GM21528 (cell line): ENCODE measurements around the gene TRA2B.

Experiments
- ATAC-seq: cut with Tn5 transposase; IDR thresholded peaks from one replicate; pipeline ENCODE4 v1.9.1; 2021; ENCODE audit warnings: mild to moderate bottlenecking, moderate library complexity; ENCODE audit not compliant: unreplicated experiment, low FRiP score

Gene TRA2B

GRCh38 chr3:185881926-185882325 lies 55.9 kb downstream of the TRA2B start:
- ATAC-seq: no peak

GRCh38 chr3:185880600-185880999 lies 57.2 kb downstream of the TRA2B start:
- no peak for ATAC-seq

DNA sequence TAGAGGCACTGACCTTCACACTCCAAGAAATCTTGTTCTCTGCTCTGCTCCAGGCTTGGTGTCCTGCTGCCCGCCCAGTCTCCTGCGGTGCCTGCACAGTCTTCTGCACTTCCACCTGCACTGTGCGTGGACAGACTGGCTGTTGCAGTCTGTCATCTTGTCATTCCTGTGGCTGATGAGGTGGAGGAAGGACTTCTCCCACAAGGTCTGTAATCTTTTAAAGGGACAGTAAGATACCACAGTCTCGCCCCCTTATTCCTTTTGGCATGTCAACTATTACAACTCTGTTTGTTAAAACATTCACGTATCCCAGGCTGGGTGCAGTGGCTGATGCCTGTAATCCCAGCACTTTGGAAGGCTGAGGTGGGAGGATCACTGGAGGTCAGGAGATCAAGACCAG lies 58.9 kb downstream of the TRA2B start:
- no peak for ATAC-seq

DNA sequence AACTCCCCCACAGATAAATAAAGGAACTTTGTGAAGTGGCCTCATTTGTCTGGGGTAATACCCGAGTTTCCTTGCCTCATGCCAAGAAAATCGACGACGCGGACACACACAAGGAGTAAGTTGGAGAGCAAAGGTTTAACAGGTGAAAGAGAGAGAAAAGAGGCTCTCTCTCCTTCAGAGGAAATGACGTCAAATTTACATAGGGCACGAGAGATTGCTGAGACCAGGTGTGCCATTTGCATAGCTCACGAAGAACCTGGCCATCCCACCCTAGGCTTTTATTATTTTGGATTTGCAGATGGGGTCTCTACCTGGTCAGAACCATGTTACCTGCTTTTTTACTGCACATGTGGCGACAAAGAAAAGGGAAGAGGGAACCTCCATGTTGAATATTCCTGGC lies 63.7 kb downstream of the TRA2B start:
- ATAC-seq: no peak

DNA sequence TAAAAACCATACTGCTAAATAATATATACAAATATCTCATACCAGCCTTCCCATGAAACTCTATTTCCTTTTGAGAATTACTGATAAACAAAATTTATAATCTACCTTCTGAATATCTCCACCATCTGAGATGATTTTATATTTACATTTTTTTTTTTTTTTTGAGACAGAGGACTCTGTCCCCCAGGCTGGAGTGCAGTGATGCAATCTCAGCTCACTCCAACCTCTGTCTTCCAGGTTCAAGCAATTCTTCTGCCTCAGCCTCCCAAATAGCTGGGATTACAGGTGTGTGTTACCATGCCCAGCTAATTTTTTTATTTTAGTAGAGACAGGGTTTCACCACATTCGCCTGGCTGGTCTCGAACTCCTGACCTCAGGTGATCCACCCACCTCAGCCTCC lies 70.2 kb downstream of the TRA2B start:
- no peak for ATAC-seq

DNA sequence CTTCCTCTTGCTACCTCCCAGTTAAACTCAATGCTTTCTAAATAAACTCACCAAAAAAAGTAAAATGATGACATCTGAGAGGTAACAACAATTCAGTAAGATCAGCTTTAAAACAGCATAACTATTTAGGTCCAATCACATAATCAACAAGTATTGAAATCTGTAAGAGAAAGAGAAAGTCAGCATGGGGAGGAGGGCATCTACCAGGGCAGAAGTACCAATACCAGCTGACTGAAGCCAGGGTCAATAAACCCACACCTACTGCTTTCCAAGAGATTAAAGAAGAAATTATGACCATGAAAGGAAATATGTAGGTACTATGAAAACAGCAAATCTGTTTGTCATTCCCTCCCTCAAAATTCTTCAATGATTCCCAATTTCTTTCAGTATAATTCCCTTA lies 70.8 kb downstream of the TRA2B start:
- ATAC-seq: no peak

GRCh38 chr3:185866555-185866954 lies 71.3 kb downstream of the TRA2B start:
- no peak for ATAC-seq
